ENCODE results near the gene THOC5. TPM values are rescaled to one million over a fixed set of nuclear protein-coding genes. Genes with fewer than 3 reads are reported as not detected.

THOC5 gene
- total and polyA plus RNA-seq, 3 donors from 2014 or later = 46.0 to 59.1 (median 58.7) TPM

GRCh38 chr22:29528144-29528543 is 25.4 kb downstream of the THOC5 start:
- Histone ChIP-seq H3K27me3 (no peaks in the 10 kb centered on the region), H3K4me1 (no peaks in the 10 kb centered on the region), H3K9me3 (no peaks in the 10 kb centered on the region), H3K27ac (no peak overlapping the region), H3K4me3 (no peak overlapping the region), H3K36me3 (ENCODE audit: low read depth, missing control alignments) (no peaks in the 10 kb centered on the region)
- intact Hi-C loops (cut with DNase I; ENCODE audit: low total_unique reads) = no loop called here
- 88 to 89% methylated on average over 7 of the region's 7 CpGs for WGBS, 2 donors
- TF ChIP-seq POLR2A (IDR thresholded peaks at IDR 0.05) = no peak
- no peak for TF ChIP-seq CTCF (IDR thresholded peaks at IDR 0.05)
- DNase-seq = no peak

DNA sequence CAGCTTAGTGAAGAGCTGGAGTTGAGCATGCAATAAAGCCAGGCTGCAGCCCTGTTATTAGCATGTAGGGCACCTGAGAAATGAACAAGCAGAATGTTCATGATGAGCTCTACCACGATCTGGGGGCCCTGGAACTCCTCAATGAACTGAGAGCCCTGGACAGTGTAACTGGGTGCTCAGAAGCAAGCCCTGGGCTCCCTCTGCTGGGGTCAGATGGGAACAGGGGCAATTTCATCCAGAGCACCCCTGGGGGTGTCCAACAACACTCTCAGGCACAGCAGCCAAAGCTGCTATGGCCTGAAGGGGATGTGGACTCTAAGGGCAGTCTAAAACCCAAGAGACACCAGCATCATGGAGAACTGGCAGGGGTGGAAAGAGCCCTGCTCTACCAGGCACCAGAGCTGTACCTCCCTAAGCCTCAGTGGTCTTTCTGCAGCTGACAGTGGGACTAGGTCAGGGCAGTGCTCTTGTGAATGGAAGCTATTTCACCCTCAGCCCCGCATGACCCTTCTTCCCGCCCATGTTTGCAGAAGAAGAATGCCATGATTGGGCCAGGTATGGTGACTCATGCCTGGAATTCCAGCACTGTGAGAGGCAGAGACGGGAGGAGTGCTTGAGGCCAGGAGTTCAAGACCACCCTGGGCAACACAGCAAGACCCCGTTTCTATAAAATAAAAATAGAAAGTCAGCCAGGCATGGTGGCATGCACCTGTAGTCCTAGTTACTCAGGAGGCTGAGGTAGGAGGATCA is 28.9 kb downstream of the THOC5 start:
- H3K9me3 ChIP-seq = no peaks in the 10 kb centered on the region
- H3K27ac ChIP-seq = no peak overlapping the region
- H3K4me1 ChIP-seq = no peaks in the 10 kb centered on the region
- H3K27me3 ChIP-seq = no peaks in the 10 kb centered on the region
- DNase-seq = peak; percentile 63
- H3K4me3 ChIP-seq = no peak overlapping the region
- intact Hi-C loops (cut with DNase I; ENCODE audit: low total_unique reads) = no loop called here
- TF ChIP-seq CTCF (IDR thresholded peaks at IDR 0.05) (peak in 2 of 3 experiments; percentile 18 to 25), POLR2A (IDR thresholded peaks at IDR 0.05) (no peak)
- H3K36me3 ChIP-seq (ENCODE audit: low read depth, missing control alignments) = no peaks in the 10 kb centered on the region
- 68 to 69% methylated on average over 5 of the region's 5 CpGs for WGBS, 2 donors

DNA sequence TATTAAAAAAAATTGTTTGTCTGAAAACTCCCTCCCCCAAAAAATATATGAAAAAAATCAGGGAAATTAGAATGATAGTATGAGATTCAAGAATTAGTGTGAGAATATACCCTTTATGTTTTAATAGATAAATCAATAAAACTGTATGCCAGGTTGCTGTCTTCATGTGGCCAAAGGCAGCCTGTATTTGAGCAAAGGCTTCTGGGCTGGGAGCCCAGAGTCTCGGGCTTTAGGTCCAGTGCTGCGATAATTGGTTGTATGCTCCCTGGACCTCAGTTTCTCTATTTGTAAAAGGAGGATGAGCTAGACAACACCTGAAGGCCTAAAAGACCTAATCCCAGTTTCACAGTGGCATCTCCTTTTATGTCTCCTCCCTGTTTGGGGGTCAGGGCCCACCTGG is 29.8 kb downstream of the THOC5 start:
- intact Hi-C loops (cut with DNase I; ENCODE audit: low total_unique reads) = no loop called here
- TF ChIP-seq POLR2A (IDR thresholded peaks at IDR 0.05) (no peak), CTCF (IDR thresholded peaks at IDR 0.05) (no peak)
- no peaks in the 10 kb centered on the region for H3K9me3 ChIP-seq
- no peak for DNase-seq
- no peak overlapping the region for H3K4me3 ChIP-seq
- H3K36me3 ChIP-seq (ENCODE audit: low read depth, missing control alignments) = no peaks in the 10 kb centered on the region
- H3K4me1 ChIP-seq = no peaks in the 10 kb centered on the region
- no peak overlapping the region for H3K27ac ChIP-seq
- no peaks in the 10 kb centered on the region for H3K27me3 ChIP-seq
- 85 to 96% methylated on average over 2 of the region's 2 CpGs for WGBS, 2 donors

- intact Hi-C loops (cut with DNase I; ENCODE audit: low total_unique reads) = no loop called here
- H3K27me3 ChIP-seq = no peaks in the 10 kb centered on the region
- no peak overlapping the region for H3K4me3 ChIP-seq
- no peak overlapping the region for H3K27ac ChIP-seq
- 75 to 78% methylated on average over 7 of the region's 7 CpGs for WGBS, 2 donors
- H3K4me1 ChIP-seq = peaks cover 9% of the 10 kb centered on the region
- TF ChIP-seq CTCF (IDR thresholded peaks at IDR 0.05) (no peak), POLR2A (IDR thresholded peaks at IDR 0.05) (no peak)
- DNase-seq = no peak
- H3K36me3 ChIP-seq (ENCODE audit: low read depth, missing control alignments) = no peaks in the 10 kb centered on the region
- no peaks in the 10 kb centered on the region for H3K9me3 ChIP-seq
Measured at GRCh38 chr22:29521526-29521925, 32.0 kb downstream of the THOC5 start.

DNA sequence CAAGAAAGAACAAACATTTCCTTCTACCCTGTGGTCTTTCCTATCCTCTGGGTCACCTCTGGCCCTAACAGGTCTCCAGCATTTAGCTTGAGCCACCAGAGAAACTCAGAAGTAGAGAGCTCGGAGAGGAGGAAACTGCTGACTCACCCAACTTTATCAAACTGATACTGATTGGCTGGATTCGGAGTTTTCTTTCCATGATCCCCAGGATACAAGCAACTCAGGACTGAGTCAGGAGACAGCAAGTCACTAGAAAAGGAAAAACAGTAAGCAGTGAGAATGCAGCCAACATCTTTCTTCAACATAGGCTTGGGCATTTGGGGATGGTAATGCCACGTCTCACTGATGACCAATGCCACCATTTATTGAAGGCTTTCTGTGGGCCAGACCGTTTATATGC is 32.7 kb downstream of the THOC5 start:
- intact Hi-C loops (cut with DNase I; ENCODE audit: low total_unique reads) = no loop called here
- Histone ChIP-seq H3K4me3 (no peak overlapping the region), H3K27ac (no peak overlapping the region), H3K4me1 (peaks cover 9% of the 10 kb centered on the region), H3K27me3 (no peaks in the 10 kb centered on the region), H3K36me3 (ENCODE audit: low read depth, missing control alignments) (no peaks in the 10 kb centered on the region), H3K9me3 (no peaks in the 10 kb centered on the region)
- TF ChIP-seq POLR2A (IDR thresholded peaks at IDR 0.05) = no peak
- no peak for TF ChIP-seq CTCF (IDR thresholded peaks at IDR 0.05)
- no peak for DNase-seq
- 65 to 70% methylated on average over 4 of the region's 4 CpGs for WGBS, 2 donors
